ENCODE data around the gene FBRS. TPM values are rescaled to one million over a fixed set of nuclear protein-coding genes. Genes with fewer than 3 reads are reported as not detected.

Gene FBRS
- polyA plus RNA-seq, 2 of the 4 experiments (the other 2 are of a cell fraction), result 5.9 to 33.3 TPM

DNA sequence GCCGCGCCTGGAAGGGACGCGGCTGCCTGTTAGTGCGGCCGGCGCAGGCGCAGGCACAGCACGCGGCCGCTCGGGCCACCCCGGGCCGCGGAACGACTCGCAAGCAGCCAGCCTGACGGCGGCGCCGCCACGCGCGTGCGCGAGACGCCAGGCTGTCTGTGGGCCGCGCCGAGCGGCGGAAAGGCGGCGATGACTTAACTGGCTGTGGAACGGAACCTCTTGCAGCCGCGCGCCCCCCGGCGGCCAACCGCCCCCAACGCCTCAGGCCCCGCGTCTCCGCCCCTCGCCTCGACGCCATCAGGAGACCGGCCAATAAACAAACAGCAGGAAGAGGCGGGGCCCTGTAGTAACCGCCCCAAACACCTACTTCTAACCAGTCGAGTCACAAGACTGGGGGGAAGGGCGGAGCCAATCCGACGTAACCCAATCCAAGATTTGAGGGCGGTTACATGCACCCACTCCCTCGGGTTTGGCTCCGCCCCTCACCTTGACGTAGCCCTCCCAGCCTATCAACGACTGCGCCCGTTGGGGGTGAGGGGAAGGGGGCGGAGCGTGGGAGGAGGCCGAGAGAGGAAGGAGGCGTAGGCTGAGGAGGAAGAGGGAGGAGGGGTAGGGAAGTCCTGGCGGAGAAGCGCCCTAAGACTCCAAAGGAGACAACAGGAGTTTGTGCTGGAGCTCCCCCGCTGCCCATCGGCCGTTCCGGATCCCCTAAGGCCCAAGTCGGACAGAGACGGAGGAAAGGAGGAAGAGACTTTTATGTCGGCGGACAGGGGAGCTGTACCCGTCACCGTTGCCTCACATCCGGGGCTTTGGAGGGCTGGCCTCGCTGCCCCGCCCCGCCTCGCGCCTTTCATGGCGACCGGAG, at the start of gene FBRS (continued):
- TF ChIP-seq, protein P1, sequence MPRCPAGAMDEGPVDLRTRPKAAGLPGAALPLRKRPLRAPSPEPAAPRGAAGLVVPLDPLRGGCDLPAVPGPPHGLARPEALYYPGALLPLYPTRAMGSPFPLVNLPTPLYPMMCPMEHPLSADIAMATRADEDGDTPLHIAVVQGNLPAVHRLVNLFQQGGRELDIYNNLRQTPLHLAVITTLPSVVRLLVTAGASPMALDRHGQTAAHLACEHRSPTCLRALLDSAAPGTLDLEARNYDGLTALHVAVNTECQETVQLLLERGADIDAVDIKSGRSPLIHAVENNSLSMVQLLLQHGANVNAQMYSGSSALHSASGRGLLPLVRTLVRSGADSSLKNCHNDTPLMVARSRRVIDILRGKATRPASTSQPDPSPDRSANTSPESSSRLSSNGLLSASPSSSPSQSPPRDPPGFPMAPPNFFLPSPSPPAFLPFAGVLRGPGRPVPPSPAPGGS (IDR thresholded peaks at IDR 0.05), result no peak; the same call in 2 of the 3 replicates
- TF ChIP-seq KDM5A (IDR thresholded peaks at IDR 0.05) (no peak), POLR2A (IDR thresholded peaks at IDR 0.05; ENCODE audit: low read length) (peak; percentile 83), POLR2AphosphoS2 (conservative IDR thresholded peaks at IDR 0.05; ENCODE audit: low read length) (no peak), HOXA7 (CRISPR knock-in tag; IDR thresholded peaks at IDR 0.05) (no peak), RNF2 (IDR thresholded peaks at IDR 0.05; ENCODE audit: borderline replicate concordance, low read depth) (no peak), RAD21 (conservative IDR thresholded peaks at IDR 0.05 in 1 of 2, IDR thresholded peaks at IDR 0.05 in 1 of 2) (peak; percentile 51 to 80), NPAS2 (CRISPR knock-in tag; IDR thresholded peaks at IDR 0.05; ENCODE audit: borderline replicate concordance) (no peak), CBX2 (IDR thresholded peaks at IDR 0.05; ENCODE audit: borderline replicate concordance, low read depth) (no peak), ZFP36 (IDR thresholded peaks at IDR 0.05; ENCODE audit: borderline replicate concordance, partially characterized antibody) (no peak), EP300 (IDR thresholded peaks at IDR 0.05) (no peak), ZC3H11A (IDR thresholded peaks at IDR 0.05) (no peak), EHF (CRISPR knock-in tag; IDR thresholded peaks at IDR 0.05) (no peak), CHD2 (IDR thresholded peaks at IDR 0.05; ENCODE audit: low read length, partially characterized antibody) (no peak), TP53 (CRISPR knock-in tag; IDR thresholded peaks at IDR 0.05) (no peak), HOXB5 (CRISPR knock-in tag; IDR thresholded peaks at IDR 0.05) (no peak), HDAC2 (IDR thresholded peaks at IDR 0.05) (no peak), RCOR1 (IDR thresholded peaks at IDR 0.05; ENCODE audit: low read depth, low read length) (no peak), BHLHE40 (IDR thresholded peaks at IDR 0.05; ENCODE audit: low read depth, low read length) (no peak), NR3C1 (IDR thresholded peaks at IDR 0.05) (no peak), ZSCAN20 (CRISPR knock-in tag; IDR thresholded peaks at IDR 0.05) (no peak), ESRRA (IDR thresholded peaks at IDR 0.05; ENCODE audit: borderline replicate concordance, low read length) (no peak)
- TF ChIP-seq, protein P2, sequence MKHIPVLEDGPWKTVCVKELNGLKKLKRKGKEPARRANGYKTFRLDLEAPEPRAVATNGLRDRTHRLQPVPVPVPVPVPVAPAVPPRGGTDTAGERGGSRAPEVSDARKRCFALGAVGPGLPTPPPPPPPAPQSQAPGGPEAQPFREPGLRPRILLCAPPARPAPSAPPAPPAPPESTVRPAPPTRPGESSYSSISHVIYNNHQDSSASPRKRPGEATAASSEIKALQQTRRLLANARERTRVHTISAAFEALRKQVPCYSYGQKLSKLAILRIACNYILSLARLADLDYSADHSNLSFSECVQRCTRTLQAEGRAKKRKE (CRISPR knock-in tag; IDR thresholded peaks at IDR 0.05; ENCODE audit: low read depth), result no peak
- TF ChIP-seq, protein P3, sequence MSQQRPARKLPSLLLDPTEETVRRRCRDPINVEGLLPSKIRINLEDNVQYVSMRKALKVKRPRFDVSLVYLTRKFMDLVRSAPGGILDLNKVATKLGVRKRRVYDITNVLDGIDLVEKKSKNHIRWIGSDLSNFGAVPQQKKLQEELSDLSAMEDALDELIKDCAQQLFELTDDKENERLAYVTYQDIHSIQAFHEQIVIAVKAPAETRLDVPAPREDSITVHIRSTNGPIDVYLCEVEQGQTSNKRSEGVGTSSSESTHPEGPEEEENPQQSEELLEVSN (IDR thresholded peaks at IDR 0.05; ENCODE audit: borderline replicate concordance, low read depth), result no peak
- TF ChIP-seq, protein P4, sequence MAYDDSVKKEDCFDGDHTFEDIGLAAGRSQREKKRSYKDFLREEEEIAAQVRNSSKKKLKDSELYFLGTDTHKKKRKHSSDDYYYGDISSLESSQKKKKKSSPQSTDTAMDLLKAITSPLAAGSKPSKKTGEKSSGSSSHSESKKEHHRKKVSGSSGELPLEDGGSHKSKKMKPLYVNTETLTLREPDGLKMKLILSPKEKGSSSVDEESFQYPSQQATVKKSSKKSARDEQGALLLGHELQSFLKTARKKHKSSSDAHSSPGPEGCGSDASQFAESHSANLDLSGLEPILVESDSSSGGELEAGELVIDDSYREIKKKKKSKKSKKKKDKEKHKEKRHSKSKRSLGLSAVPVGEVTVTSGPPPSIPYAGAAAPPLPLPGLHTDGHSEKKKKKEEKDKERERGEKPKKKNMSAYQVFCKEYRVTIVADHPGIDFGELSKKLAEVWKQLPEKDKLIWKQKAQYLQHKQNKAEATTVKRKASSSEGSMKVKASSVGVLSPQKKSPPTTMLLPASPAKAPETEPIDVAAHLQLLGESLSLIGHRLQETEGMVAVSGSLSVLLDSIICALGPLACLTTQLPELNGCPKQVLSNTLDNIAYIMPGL (CRISPR knock-in tag; IDR thresholded peaks at IDR 0.05; ENCODE audit: borderline replicate concordance), result no peak
- TF ChIP-seq, protein P5, sequence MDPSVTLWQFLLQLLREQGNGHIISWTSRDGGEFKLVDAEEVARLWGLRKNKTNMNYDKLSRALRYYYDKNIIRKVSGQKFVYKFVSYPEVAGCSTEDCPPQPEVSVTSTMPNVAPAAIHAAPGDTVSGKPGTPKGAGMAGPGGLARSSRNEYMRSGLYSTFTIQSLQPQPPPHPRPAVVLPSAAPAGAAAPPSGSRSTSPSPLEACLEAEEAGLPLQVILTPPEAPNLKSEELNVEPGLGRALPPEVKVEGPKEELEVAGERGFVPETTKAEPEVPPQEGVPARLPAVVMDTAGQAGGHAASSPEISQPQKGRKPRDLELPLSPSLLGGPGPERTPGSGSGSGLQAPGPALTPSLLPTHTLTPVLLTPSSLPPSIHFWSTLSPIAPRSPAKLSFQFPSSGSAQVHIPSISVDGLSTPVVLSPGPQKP (IDR thresholded peaks at IDR 0.05; ENCODE audit: low read depth, low read length), result no peak

Data from A549 (cell line).